GM10266 (cell line): ENCODE data around the gene TBL1X.

ENCODE experiments used
- DNase-seq: peaks from one replicate; pipeline ENCODE4 v3.0.0; 2012; ENCODE audit errors: extremely low spot score
- TF ChIP-seq, protein P1 (sequence below): IDR thresholded peaks from 2 replicates; pipeline ENCODE4 v1.5.1; 2012; ENCODE audit warnings: mild to moderate bottlenecking, low read depth; ENCODE audit not compliant: control insufficient read depth, insufficient read depth; ENCODE audit errors: missing control alignments

Gene TBL1X

GRCh38 chrX:9464435-9465371 is at the start of gene TBL1X:
Gene TBL1X (plus strand): TSS chrX:9465058. CDS start chrX:9653587, 188,529 bp downstream.
- TF ChIP-seq, protein P1, sequence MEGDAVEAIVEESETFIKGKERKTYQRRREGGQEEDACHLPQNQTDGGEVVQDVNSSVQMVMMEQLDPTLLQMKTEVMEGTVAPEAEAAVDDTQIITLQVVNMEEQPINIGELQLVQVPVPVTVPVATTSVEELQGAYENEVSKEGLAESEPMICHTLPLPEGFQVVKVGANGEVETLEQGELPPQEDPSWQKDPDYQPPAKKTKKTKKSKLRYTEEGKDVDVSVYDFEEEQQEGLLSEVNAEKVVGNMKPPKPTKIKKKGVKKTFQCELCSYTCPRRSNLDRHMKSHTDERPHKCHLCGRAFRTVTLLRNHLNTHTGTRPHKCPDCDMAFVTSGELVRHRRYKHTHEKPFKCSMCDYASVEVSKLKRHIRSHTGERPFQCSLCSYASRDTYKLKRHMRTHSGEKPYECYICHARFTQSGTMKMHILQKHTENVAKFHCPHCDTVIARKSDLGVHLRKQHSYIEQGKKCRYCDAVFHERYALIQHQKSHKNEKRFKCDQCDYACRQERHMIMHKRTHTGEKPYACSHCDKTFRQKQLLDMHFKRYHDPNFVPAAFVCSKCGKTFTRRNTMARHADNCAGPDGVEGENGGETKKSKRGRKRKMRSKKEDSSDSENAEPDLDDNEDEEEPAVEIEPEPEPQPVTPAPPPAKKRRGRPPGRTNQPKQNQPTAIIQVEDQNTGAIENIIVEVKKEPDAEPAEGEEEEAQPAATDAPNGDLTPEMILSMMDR, result no peak
- peak; percentile 62 for DNase-seq

- TF ChIP-seq, protein P1, result no peak
- DNase-seq, result no peak
Measured at GRCh38 chrX:9416562-9417348, 48.1 kb upstream of the TBL1X start.

DNA sequence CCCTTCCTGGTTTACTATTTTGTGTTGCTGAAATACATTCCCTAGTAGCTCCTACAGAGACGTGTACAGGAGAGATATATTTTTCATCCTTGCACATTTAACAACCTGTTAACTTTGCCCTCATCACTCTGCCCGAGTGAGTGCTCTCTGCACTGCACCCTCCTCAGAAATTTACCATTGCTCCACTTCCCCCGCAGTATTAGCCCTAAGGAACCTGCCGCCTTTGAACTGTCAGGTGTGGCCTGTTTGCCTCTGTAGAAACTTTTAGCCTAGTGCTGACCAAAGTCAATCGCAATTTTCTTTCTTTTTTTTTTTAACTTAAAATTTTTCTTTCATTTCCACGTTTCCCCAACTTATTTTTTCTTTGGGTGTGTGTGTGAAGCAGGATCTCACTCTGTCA is 46.6 kb upstream of the TBL1X start:
- TF ChIP-seq, protein P1, result no peak

GRCh38 chrX:9420275-9421265 is 44.3 kb upstream of the TBL1X start:
- no peak for DNase-seq
- TF ChIP-seq, protein P1, result no peak

More for the DNA sequence above, 46.6 kb upstream of the TBL1X start:
- DNase-seq, result no peak

DNA sequence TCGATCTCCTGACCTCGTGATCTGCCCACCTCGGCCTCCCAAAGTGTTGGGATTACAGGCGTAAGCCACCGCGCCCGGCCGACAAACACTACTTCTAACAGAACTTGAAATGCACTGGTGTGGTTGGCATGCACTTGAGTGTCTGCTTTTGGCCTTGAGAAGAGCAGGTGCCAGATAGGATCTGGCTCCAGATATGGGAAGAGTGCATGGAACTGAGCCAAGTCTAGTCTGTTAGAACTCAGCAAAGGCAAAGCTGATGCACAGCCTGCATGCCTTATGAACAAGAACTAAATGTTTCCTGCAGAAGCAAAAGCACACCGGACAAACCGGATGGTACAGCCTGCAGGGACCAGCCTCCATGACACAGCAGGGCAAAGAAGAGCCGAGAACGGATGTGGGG is 35.1 kb upstream of the TBL1X start:
- TF ChIP-seq, protein P1, result no peak
- no peak for DNase-seq

DNA sequence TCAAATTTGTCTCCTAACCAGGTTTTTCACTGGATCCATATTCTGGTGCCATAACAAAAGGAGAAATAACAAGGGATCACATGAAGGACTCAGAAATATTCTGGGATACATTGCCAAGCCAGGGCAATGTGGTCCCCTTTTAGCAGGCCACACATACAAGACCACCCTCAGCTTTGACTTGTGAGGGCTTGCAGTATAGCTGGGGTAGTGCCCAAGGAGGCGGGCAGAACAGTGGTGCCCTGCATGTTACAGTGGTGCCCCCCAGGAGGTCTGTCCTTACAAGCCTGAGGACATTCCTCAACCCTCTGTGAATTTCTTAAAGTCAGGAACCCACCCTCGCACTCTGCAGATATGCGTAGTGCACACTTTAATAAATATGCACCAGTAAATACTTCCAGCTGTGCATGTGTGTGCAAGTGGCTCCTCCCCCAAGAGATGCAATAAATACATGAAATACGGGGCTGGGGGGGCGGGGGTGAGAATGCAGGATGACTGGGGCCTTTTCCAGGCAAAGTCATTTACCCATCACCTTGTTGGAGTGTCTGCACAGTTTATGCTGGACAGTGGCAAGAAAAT is 34.4 kb upstream of the TBL1X start:
- DNase-seq, result no peak
- TF ChIP-seq, protein P1, result no peak
